ENCODE measurements around the gene MYL7. TPM values are rescaled to one million over a fixed set of nuclear protein-coding genes. Genes with fewer than 3 reads are reported as not detected.

MYL7 gene
- total RNA-seq, 1 experiment from 2014 or later: not detected

GRCh38 chr7:44096326-44096881 is 44.7 kb downstream of the MYL7 start:
- Histone ChIP-seq H3K9ac (ENCODE audit: low read length) (no peak overlapping the region), H3K4me2 (ENCODE audit: low read length) (no peak overlapping the region), H3K9me3 (ENCODE audit: control insufficient read depth in 1 of 2, insufficient read depth in 1 of 2, low read depth in 1 of 2, low read length in 2 of 2) (no peaks in the 10 kb centered on the region), H3K36me3 (ENCODE audit: control insufficient read depth in 1 of 2, insufficient read depth in 2 of 2, low read length in 2 of 2) (no peaks in the 10 kb centered on the region), H3K27me3 (ENCODE audit: insufficient read depth, low read length) (no peaks in the 10 kb centered on the region), H3K4me1 (ENCODE audit: control insufficient read depth in 1 of 2, insufficient read depth in 2 of 2, low read length in 2 of 2) (no peaks in the 10 kb centered on the region), H3K4me3 (replicated peaks in 1 of 2; ENCODE audit: low read depth in 1 of 2, low read length in 2 of 2) (no peak overlapping the region), H4K20me1 (ENCODE audit: insufficient read depth) (no peaks in the 10 kb centered on the region), H3K79me2 (ENCODE audit: insufficient read depth, low read length) (no peaks in the 10 kb centered on the region), H3K9me2 (ENCODE audit: insufficient read depth) (no peaks in the 10 kb centered on the region), H3K27ac (ENCODE audit: low read depth, low read length) (no peak overlapping the region), H2AFZ (ENCODE audit: low read depth, low read length, poor library complexity, severe bottlenecking) (no peak overlapping the region)
- ATAC-seq: no peak
- intact Hi-C loops (cut with micrococcal nuclease): no loop called here
- ChIA-PET POLR2A (no interaction called here), CTCF (no interaction called here), RAD21 (ENCODE audit: low non-redundant PET in 1 of 2, low total read pairs in 2 of 2, uncharacterized antibody in 2 of 2, unreplicated experiment in 2 of 2) (no interaction called here)
- TF ChIP-seq ZFX (IDR thresholded peaks at IDR 0.05) (no peak), ZBTB33 (IDR thresholded peaks at IDR 0.05; ENCODE audit: extremely low read depth, insufficient replicate concordance, low read length) (no peak), EZH2 (IDR thresholded peaks at IDR 0.05) (no peak), SP1 (IDR thresholded peaks at IDR 0.05; ENCODE audit: low read depth) (no peak), SRF (IDR thresholded peaks at IDR 0.05; ENCODE audit: low read depth) (no peak), EGR1 (IDR thresholded peaks at IDR 0.05; ENCODE audit: low read depth) (no peak)
- no TSS peak for BruUV-seq (replicated peaks)
- no peak for DNase-seq (ENCODE audit: low read depth, low spot score)

GRCh38 chr7:44095781-44096180 is 45.4 kb downstream of the MYL7 start:
- BruUV-seq (replicated peaks): no TSS peak
- no peaks in the 10 kb centered on the region for H3K4me1 ChIP-seq (ENCODE audit: control insufficient read depth in 1 of 2, insufficient read depth in 2 of 2, low read length in 2 of 2)
- ChIA-PET POLR2A (no interaction called here), RAD21 (ENCODE audit: low non-redundant PET in 1 of 2, low total read pairs in 2 of 2, uncharacterized antibody in 2 of 2, unreplicated experiment in 2 of 2) (no interaction called here), CTCF (no interaction called here)
- no peaks in the 10 kb centered on the region for H3K27me3 ChIP-seq (ENCODE audit: insufficient read depth, low read length)
- H3K4me2 ChIP-seq (ENCODE audit: low read length): no peak overlapping the region
- no peaks in the 10 kb centered on the region for H3K36me3 ChIP-seq (ENCODE audit: control insufficient read depth in 1 of 2, insufficient read depth in 2 of 2, low read length in 2 of 2)
- no peak overlapping the region for H2AFZ ChIP-seq (ENCODE audit: low read depth, low read length, poor library complexity, severe bottlenecking)
- H3K9me2 ChIP-seq (ENCODE audit: insufficient read depth): no peaks in the 10 kb centered on the region
- DNase-seq (ENCODE audit: low read depth, low spot score) (no peak), ATAC-seq (no peak; the same call in 1 of the 2 replicates)
- intact Hi-C loops (cut with micrococcal nuclease): no loop called here
- H4K20me1 ChIP-seq (ENCODE audit: insufficient read depth): no peaks in the 10 kb centered on the region
- no peak overlapping the region for H3K9ac ChIP-seq (ENCODE audit: low read length)
- TF ChIP-seq ATF3 (IDR thresholded peaks at IDR 0.05) (no peak), REST (IDR thresholded peaks at IDR 0.05; ENCODE audit: low read depth) (no peak), CEBPB (IDR thresholded peaks at IDR 0.05; ENCODE audit: low read depth) (no peak)
- no peak overlapping the region for H3K27ac ChIP-seq (ENCODE audit: low read depth, low read length)
- no peaks in the 10 kb centered on the region for H3K9me3 ChIP-seq (ENCODE audit: control insufficient read depth in 1 of 2, insufficient read depth in 1 of 2, low read depth in 1 of 2, low read length in 2 of 2)
- H3K79me2 ChIP-seq (ENCODE audit: insufficient read depth, low read length): no peaks in the 10 kb centered on the region
- no peak overlapping the region for H3K4me3 ChIP-seq (replicated peaks in 1 of 2; ENCODE audit: low read depth in 1 of 2, low read length in 2 of 2)

Data from HCT116 (cell line).